Amygdala (tissue), 56 donors: ENCODE data around the gene UBQLNL.
A peak's percentile ranks its signal among the peaks of the same experiment; 100 is the strongest.

Experiments
- DNase-seq, 56 donors: peaks; one replicate each; lab custom pipeline; 2025; lab: John Stamatoyannopoulos, UW

UBQLNL gene

DNA sequence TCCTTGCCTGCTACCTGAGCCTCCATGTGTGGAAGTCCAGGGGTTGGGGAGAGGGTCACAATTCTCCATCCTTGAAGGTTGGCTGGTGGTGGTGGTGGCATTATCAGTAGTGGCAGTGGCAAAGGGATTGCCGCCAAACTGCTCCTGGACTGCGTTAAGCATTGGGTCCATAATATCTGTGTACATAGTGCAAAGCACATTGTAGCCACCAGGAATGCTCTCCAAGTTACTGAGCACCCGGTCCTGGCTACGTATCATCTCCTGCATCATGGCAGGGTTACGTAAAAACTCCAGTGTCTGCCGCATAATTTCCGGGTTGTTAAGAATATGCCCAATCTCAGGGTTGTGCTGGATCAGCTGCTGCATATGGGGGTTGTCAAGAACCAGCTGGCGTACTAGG is 7.9 kb downstream of the UBQLNL start:
- no peak for DNase-seq

DNA sequence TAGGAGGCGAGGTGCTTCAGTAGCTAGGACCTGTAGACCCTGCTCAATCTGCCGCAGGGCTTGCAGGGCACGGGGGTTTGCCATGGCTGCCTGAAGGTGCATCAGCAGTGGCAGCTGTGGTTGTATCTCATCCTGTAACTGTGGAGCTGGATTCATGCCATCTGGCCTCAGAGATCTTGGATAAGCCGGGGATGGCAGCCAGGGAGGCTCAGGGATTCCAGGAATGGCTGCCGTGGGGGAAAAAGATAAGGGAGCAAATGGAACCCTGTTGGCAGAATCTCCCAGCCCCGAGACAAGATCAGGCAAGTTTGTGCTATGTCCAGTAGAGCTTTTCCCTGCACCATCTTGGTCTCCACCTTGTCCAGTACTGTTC is 8.6 kb downstream of the UBQLNL start:
- no peak for DNase-seq

DNA sequence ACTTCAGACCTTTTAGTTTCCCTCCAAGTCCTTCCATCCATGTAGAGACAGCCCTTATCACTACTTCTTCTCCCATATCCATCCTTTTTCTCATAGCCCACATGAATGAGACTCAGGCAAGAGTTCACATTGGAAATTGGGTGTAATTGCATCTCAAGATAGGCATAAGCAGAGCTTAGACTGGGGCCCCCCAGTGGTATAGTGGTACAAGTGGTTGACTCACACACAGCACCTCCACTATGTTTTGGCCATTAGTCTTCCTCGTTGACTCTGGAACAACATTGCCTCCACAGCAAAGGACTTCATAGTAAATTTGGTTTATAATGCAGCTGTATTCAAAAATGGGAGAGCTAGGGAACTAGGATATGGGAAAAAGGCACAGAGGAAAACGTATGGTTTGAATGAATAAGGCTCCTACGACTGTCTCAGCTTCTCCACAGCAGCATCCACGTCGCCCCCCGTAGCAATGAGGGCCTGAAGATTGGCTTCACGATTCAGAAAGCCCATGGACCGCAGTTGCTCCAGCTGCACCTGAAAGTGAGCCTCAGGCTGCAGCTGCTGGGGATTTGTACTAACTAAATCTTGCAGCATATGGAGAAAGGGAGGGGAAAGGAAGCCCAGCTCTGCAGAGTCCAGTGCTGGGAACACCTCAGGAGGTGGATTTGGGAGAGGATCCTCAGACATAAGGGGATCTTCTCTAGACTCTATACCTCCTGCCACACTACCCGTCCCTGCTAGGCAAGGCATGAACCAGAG is 9.1 kb downstream of the UBQLNL start:
- no peak for DNase-seq

DNA sequence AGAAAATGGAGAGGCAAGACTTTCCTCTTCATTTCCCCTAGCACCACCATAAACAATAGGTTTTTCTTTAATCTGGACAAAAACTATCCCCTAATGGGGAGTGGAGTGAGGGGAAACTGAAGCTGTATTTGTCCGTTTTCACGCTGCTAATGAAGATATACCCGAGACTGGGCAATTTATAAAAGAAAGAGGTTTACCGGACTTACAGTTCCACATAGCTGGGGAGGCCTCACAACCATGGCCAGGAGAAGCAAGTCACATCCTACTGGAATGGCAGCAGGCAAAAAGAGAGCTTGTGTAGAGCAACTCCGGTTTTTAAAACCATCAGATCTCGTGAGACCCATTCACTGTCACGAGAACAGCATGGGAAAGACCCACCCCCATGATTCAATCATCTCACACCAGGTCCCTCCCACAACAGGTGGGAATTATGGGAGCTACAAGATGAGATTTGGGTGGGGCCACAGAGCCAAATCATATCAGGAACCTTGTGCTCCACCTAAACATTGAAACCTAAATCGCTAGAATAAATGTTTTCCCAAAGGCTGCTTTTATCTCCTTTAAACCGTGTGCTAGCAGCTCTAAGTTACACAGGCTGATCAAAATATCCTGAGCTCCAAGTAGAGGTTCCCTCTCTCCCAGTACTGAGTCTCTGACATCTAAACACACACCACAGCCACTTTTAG is 11.0 kb downstream of the UBQLNL start:
- no peak for DNase-seq

DNA sequence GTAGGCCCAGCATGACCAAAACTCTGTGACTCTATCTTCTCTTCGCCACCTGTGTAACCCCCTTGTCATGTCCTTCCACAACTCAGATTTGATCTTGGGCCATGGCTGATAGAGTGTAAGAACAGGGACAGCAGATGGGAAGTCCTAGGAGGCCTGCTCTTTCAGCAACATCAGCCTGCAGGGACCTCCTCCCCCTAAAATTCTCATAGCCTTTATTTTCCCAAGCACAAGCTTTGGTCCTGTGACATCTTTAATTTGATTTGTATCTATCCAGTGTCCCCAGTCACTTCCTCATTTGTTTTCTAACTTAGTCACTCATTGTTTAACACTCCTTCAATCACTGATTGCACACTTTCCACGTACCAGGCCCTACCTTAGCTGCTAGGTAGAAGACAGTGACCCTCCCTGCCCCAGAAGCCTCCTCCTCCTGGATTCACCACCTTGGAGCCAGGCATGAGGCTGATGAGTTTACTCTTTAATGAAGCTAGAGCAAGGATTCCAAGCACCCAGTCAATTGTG is 12.0 kb downstream of the UBQLNL start:
- no peak for DNase-seq

DNA sequence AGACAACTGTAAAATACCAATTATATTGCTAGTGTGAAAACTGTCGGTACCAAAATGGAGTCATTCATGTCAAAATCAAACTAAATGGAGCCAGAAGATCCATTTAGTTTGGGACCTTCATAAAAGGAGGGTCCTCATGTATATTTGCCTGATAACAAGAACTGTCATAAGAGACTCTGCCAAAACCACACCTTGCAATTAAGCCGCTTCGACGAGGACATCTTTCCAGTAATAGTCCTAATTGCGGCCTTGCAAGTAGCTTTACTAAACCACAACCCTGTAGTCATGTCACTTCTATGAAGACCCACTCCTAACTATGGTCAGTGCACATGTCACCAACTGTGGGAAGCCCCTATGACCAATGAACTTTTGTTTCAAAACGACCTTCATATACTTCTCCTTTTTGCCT is 16.1 kb downstream of the UBQLNL start:
- DNase-seq = no peak

DNA sequence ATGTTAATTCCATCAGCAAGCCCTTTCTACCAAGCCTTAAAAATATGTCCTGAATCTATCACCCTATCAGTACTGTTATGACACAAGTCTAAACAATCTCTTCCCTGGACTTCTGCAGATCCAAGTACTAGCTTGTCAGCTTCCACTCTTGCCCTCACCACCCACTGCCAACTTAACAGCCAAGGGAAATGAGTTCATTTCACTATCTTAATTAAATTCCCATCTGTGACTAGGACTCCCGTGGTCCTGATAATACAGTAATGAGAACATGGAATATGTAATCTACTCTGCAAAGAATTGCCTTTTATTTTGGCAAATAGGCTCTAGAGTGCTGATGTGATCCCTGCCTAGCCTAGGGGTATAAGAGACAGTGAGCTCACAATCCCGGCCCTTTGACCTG is 16.8 kb downstream of the UBQLNL start:
- DNase-seq = no peak

DNA sequence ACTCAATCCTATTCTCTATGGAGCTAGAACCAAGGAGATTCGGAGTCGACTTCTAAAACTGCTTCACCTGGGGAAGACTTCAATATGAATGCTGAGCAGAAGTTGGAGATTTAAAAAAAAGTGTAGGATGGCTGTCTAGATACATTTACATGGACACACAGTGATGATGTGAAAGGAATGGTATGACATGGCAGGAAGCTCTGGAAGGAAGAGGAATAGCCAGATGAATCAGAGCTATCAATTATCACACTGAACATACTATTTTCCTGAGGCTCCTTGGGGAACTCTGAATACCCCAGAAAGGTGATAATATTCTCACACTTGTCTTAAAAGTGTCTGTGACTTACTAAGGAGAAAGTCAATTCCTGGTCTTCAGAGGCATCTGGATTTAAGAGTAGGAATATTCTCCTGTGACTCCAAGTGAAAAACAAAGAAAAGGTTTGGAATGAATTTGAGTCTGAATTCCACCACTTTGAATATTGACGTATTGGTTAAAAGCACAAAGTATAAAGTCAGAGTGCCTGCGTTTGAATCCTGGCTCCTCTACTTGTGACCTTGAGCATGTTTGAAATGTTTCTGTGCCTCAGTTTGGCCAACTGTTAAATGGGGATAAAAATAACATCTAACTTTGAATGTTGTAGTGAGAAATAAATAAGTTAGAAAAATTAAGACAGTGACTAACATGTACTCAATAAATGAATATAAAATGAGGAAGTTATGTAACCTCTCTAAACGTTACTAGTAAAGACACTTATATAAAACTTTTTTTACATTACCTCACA is 26.7 kb downstream of the UBQLNL start:
- DNase-seq = no peak

DNA sequence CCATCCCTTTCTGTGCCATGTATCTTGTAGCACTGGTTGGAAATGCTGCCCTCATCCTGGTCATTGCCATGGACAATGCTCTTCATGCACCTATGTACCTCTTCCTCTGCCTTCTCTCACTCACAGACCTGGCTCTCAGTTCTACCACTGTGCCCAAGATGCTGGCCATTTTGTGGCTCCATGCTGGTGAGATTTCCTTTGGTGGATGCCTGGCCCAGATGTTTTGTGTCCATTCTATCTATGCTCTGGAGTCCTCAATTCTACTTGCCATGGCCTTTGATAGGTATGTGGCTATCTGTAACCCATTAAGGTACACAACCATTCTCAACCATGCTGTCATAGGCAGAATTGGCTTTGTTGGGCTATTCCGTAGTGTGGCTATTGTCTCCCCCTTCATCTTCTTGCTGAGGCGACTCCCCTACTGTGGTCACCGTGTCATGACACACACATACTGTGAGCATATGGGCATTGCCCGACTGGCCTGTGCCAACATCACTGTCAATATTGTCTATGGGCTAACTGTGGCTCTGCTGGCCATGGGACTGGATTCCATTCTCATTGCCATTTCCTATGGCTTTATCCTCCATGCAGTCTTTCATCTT is 27.6 kb downstream of the UBQLNL start:
- no peak for DNase-seq

DNA sequence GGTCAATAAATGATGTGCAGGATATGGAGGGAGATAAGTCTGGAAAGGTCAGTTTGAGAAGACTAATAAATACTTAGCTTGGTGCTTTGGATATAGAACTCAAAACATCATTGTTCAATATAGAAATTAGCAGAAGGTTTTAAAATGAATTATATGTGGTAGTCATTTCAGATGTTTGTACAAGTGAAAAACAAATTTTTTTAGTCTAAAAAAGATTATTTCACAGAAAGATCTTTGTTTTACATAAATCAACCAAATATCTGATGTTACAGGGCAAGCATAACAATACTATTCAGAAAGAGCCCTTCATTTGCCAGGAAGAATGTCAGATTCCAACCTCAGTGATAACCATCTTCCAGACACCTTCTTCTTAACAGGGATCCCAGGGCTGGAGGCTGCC is 28.1 kb downstream of the UBQLNL start, which contains the start of gene OR52D1:
Gene OR52D1, plus strand, starts transcription at position 301 of the 400 bp plus-strand sequence. Its CDS starts 22 bp downstream, at position 323.
- DNase-seq = no peak

DNA sequence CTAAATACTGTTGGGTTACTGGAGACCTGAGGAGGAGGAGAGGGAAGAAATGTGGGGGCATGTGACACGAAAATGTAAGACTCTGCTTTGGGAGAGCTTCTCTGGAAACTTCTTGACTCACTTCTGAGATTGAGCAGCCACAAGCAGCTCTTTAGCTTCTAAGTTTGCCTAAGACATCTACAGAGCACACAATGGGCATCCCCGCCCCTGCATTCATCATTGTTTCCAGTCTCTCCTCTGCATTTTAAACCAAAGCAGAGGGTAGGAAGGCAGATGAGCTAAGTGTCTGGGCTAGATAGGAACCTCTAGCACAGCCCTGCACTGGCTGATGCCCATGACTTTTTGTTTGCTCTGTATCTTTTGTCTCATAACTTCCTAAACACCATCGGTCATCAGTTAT is 30.1 kb downstream of the UBQLNL start:
- DNase-seq = no peak

DNA sequence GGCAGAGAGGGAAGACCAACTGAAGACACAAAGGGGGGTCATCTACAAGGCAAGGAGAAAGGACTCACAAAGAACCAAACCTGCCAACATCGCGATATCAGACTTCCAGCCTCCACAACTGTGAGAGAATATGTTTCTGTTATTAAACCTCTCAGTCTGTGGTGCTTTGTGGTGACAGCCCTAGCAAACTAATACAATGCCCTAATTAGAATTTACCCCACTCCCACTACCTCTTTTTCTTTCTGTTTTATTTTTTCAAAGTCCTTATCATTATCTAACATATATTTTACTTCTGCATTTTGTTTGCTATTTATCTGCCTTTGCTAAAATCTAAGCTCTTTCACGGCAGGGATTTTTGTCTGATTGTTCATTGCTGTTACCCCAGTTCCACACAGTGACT is 30.5 kb downstream of the UBQLNL start:
- DNase-seq = no peak

DNA sequence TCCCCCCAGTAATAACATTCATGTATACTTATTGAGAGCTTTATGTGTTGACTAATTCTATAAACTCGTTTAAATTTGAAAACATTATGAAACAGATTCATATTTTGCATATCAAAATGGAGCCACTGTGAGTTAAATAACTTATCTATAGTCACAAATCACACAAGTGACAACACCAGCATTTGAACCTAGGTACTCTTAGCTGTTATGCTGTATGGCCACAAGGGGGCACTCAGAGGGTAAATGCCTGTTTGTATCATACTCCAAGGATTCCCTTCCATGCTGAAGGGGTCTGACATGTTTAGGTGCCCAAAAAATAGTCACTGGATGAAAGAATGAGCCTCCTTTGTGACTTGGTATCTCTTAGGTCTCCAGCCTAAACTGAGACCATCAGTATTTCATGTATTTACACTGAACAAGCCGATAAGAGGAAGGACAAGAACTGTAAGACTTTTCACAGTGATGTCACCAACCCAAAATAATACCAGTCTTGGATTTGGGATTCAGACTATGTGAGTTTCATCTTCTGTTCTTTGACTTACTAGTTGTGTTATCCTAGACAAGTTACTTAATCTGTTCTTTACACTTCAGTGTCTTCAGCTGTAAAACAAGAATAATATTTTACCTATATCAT is 40.2 kb downstream of the UBQLNL start:
- DNase-seq = peak in 9 of 56 donors; percentile 2 to 13 (median 4)

DNA sequence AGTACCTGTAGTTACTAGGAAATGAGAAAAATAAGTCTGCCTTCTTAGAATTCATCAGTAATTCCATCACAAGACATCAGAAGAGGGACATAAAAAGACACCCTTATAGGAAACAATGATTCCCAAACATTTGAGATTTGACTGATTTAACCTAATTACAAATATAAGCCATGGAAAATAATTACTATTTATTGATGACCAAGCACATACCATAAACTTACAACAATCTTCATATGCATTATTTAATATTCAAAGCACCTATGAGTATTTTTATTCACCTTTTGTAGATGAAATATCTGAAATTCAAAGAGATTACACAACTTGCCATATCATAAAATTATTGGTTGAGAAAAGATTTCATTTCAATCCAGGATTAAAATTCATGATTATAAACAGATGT is 42.6 kb downstream of the UBQLNL start:
- no peak for DNase-seq

DNA sequence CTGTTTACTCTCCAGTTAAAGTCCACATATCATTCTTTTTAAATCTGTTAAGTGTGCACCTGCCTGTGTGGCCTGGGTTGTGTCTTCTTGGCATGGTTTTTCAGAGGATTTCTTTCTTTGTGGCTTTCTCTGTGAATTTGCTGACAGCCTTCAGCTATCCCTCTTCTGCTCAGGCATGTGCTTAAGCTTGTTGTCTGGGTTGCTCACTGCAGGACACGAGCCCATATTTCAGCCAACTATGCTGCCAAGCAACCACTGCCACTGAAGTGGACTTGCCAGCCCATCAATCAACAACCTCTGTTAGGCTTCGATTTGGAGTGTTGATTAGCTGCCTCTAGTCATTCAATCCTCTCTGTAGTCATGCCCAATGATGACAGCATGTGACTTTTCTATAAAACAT is 49.0 kb downstream of the UBQLNL start:
- DNase-seq = no peak
